HCT116 (cell line): ENCODE results near the gene KCTD18. TPM values are rescaled to one million over a fixed set of nuclear protein-coding genes. Genes with fewer than 3 reads are reported as not detected.

Experiments used
- ATAC-seq: fragments of 200-7000 bp; cut with Tn5 transposase; 2 replicates; pipeline ENCODE4 v1.9.1; 2020; ENCODE audit warnings: mild to moderate bottlenecking, moderate library complexity
- BruUV-seq: library from RNA; stranded (reverse); fragments of 400-500 nt; replicated peaks from 2 replicates; lab custom pipeline; 2021; lab: Mats Ljungman, UMichigan
- CTCF ChIA-PET: fragments of 300-600 bp; sonication (Branson Sonifier 250); formaldehyde crosslinking; loops from one replicate; lab custom pipeline; 2021; ENCODE audit warnings: antibody characterized with exemption; lab: Charles Lee
- POLR2A ChIA-PET: fragments of 300-600, 350-600 bp; sonication (Branson Sonifier 250); formaldehyde crosslinking; loops from one replicate; lab custom pipeline; 2021; ENCODE audit warnings: antibody characterized with exemption; lab: Charles Lee
- RAD21 ChIA-PET, 2 experiments: fragments of 300-600 bp; sonication (Branson Sonifier 250); formaldehyde crosslinking; loops; one replicate each; lab custom pipeline; 2023; ENCODE audit warnings: low total read pairs in 2 of 2; ENCODE audit not compliant: uncharacterized antibody in 2 of 2, unreplicated experiment in 2 of 2, low non-redundant PET in 1 of 2; lab: Charles Lee
- DNase-seq: peaks from one replicate; pipeline ENCODE4 v3.0.0-alpha.2; 2010; ENCODE audit warnings: low read depth, low spot score
- H2AFZ ChIP-seq: fragments of 200-600 bp; shearing (Covaris generic), sonication (generic); 2 replicates; pipeline ENCODE4 v1.6.1; 2017; ENCODE audit warnings: low read depth, mixed run types, mixed read lengths, antibody characterized with exemption, low read length; ENCODE audit not compliant: poor library complexity, severe bottlenecking
- H3K27ac ChIP-seq: 2 replicates; pipeline ENCODE4 v1.5.1; 2012; ENCODE audit warnings: low read depth, low read length
- H3K27me3 ChIP-seq: fragments of 200-600 bp; sonication (generic); 2 replicates; pipeline ENCODE4 v1.6.1; 2016; ENCODE audit warnings: mixed run types, low read length, mixed read lengths; ENCODE audit not compliant: insufficient read depth
- H3K36me3 ChIP-seq, 2 experiments: fragments of 200-500 bp in 1 of 2; fragments of 200-600 bp in 1 of 2; sonication (Bioruptor generic) in 1 of 2; sonication (generic) in 1 of 2; 2 replicates each; pipeline versions ENCODE4 v1.5.1 to v1.6.1; 2014 to 2016; ENCODE audit warnings: low read length in 2 of 2, inconsistent platforms in 1 of 2, mixed read lengths in 1 of 2, mixed run types in 1 of 2; ENCODE audit not compliant: insufficient read depth in 2 of 2, control insufficient read depth in 1 of 2
- H3K4me1 ChIP-seq, 2 experiments: fragments of 200-600 bp in 1 of 2; sonication (generic) in 1 of 2; 2 replicates each; pipeline versions ENCODE4 v1.5.1 to v1.6.1; 2012 to 2017; ENCODE audit warnings: low read length in 2 of 2, inconsistent platforms in 1 of 2, mild to moderate bottlenecking in 1 of 2, mixed read lengths in 1 of 2, mixed run types in 1 of 2, moderate library complexity in 1 of 2; ENCODE audit not compliant: insufficient read depth in 2 of 2, control insufficient read depth in 1 of 2
- H3K4me2 ChIP-seq: fragments of 200-600 bp; sonication (generic); 2 replicates; pipeline ENCODE4 v1.6.1; 2017; ENCODE audit warnings: mixed run types, low read length, mixed read lengths
- H3K4me3 ChIP-seq, 2 experiments: fragments of 200-600 bp in 1 of 2; sonication (generic) in 1 of 2; replicated peaks in 1 of 2; 2 replicates each; pipeline ENCODE4 v1.5.1; 2011 to 2016; ENCODE audit warnings: low read length in 2 of 2, control low read depth in 1 of 2, low read depth in 1 of 2, mild to moderate bottlenecking in 1 of 2, mixed read lengths in 1 of 2, mixed run types in 1 of 2
- H3K79me2 ChIP-seq: fragments of 200-600 bp; sonication (generic); 2 replicates; pipeline ENCODE4 v1.6.1; 2017; ENCODE audit warnings: mild to moderate bottlenecking, mixed run types, low read length, moderate library complexity, mixed read lengths; ENCODE audit not compliant: insufficient read depth
- H3K9ac ChIP-seq: fragments of 200-600 bp; sonication (generic); 2 replicates; pipeline ENCODE4 v1.6.1; 2016; ENCODE audit warnings: low read length, mixed read lengths
- H3K9me2 ChIP-seq: fragments of 200-600 bp; sonication (generic), shearing (Covaris generic); 2 replicates; pipeline ENCODE4 v1.6.1; 2017; ENCODE audit warnings: mixed run types, mild to moderate bottlenecking, moderate library complexity; ENCODE audit not compliant: insufficient read depth
- H3K9me3 ChIP-seq, 2 experiments: fragments of 200-500 bp in 1 of 2; fragments of 200-600 bp in 1 of 2; sonication (Bioruptor generic) in 1 of 2; sonication (generic) in 1 of 2; 2 replicates each; pipeline ENCODE4 v1.6.1; 2014 to 2017; ENCODE audit warnings: low read length in 2 of 2, mixed read lengths in 2 of 2, inconsistent platforms in 1 of 2, low read depth in 1 of 2, mild to moderate bottlenecking in 1 of 2, mixed run types in 1 of 2, moderate library complexity in 1 of 2; ENCODE audit not compliant: control insufficient read depth in 1 of 2, insufficient read depth in 1 of 2
- H4K20me1 ChIP-seq: fragments of 200-600 bp; sonication (generic), shearing (Covaris generic); 2 replicates; pipeline ENCODE4 v1.6.1; 2017; ENCODE audit warnings: mixed run types, mild to moderate bottlenecking, moderate library complexity; ENCODE audit not compliant: insufficient read depth
- CTCF ChIP-seq, 3 experiments: fragments of 200-600 bp in 1 of 3; sonication (generic) in 1 of 3; IDR thresholded peaks in 2 of 3; conservative IDR thresholded peaks in 1 of 3; 2 replicates each; pipeline ENCODE4 v1.5.1; 2012 to 2017; ENCODE audit warnings: low read depth in 2 of 3, low read length in 2 of 3, antibody characterized with exemption in 1 of 3, borderline replicate concordance in 1 of 3, control low read depth in 1 of 3, mild to moderate bottlenecking in 1 of 3, mixed read lengths in 1 of 3, mixed run types in 1 of 3, moderate library complexity in 1 of 3; ENCODE audit not compliant: insufficient read depth in 1 of 3
- EGR1 ChIP-seq: IDR thresholded peaks from 2 replicates; pipeline ENCODE4 v1.6.1; 2012; ENCODE audit warnings: low read depth
- FOSL1 ChIP-seq: IDR thresholded peaks from 2 replicates; pipeline ENCODE4 v1.6.1; 2012; ENCODE audit warnings: low read depth
- POLR2A ChIP-seq: IDR thresholded peaks from 2 replicates; pipeline ENCODE4 v1.7.0; 2011; ENCODE audit warnings: borderline replicate concordance; ENCODE audit not compliant: insufficient read depth, insufficient read length; ENCODE audit errors: extremely low read depth
- POLR2AphosphoS5 ChIP-seq: IDR thresholded peaks from 2 replicates; pipeline ENCODE4 v1.6.1; 2011; ENCODE audit warnings: mild to moderate bottlenecking, low read depth, low read length, moderate library complexity
- RAD21 ChIP-seq: IDR thresholded peaks from 2 replicates; pipeline ENCODE4 v1.6.1; 2012; ENCODE audit warnings: low read depth, mild to moderate bottlenecking
- REST ChIP-seq: IDR thresholded peaks from 2 replicates; pipeline ENCODE4 v1.6.1; 2012; ENCODE audit warnings: low read depth
- SIN3A ChIP-seq: IDR thresholded peaks from 2 replicates; pipeline ENCODE4 v1.6.1; 2012; ENCODE audit warnings: low read depth
- TCF7L2 ChIP-seq: IDR thresholded peaks from 2 replicates; pipeline ENCODE4 v1.7.0; 2011; ENCODE audit warnings: borderline replicate concordance, inconsistent platforms; ENCODE audit not compliant: insufficient read depth, insufficient read length; ENCODE audit errors: extremely low read depth
- ZFX ChIP-seq: fragments of 450-650 bp; IDR thresholded peaks from 2 replicates; pipeline ENCODE4 v1.6.1; 2017
- ZNF274 ChIP-seq: fragments of 200-500 bp; sonication (Bioruptor generic); IDR thresholded peaks from 2 replicates; pipeline ENCODE4 v1.6.1; 2014; ENCODE audit warnings: mild to moderate bottlenecking, low read depth, low read length, inconsistent platforms
- intact Hi-C: fragments of 100-400 bp; cut with micrococcal nuclease; formaldehyde crosslinking; loops from 2 replicates; pipeline ENCODE4 v1.10.0; 2022
- total RNA-seq: library from RNA; stranded (reverse); gene quantifications from one replicate; pipeline ENCODE4 v1.2.1, GENCODE V29; 2021; ENCODE audit not compliant: unreplicated experiment
- TF ChIP-seq, protein P1 (sequence below): IDR thresholded peaks from 2 replicates; pipeline ENCODE4 v1.6.1; 2012

The KCTD18 gene
- total RNA-seq, 1 experiment from 2014 or later, result 12.8 TPM

DNA sequence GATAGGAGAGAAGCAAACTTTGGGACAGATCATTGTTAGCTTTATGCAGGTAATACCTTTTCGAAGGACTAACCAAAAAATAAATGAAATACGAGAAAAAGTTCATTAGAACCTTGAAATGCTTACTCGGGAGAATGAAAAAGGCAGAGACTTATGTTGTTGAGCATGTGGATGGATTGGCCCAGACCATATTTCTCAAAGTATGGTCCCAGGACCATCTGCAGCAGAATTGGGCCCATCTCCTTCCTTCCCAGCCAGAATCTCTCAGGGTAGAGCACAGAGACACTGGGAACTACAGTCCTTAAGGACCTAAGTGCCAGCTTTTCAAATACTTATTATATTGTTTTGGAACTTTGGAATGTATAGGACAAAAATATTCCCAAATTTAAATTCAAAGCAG lies 50.8 kb downstream of the KCTD18 start:
- Histone ChIP-seq H3K4me3 (no peak overlapping the region), H3K9ac (no peak overlapping the region), H3K4me1 (peaks cover 10 to 17% of the 10 kb centered on the region in 2 experiments), H3K9me2 (no peaks in the 10 kb centered on the region), H3K9me3 (no peaks in the 10 kb centered on the region), H2AFZ (no peak overlapping the region), H3K36me3 (peaks cover 2 to 4% of the 10 kb centered on the region in 2 experiments; a peak in 1 of 4 replicates), H3K79me2 (no peaks in the 10 kb centered on the region), H4K20me1 (no peaks in the 10 kb centered on the region), H3K27me3 (no peaks in the 10 kb centered on the region), H3K4me2 (no peak overlapping the region), H3K27ac (no peak overlapping the region)
- ChIA-PET RAD21 (no interaction called here), POLR2A (no interaction called here), CTCF (no interaction called here)
- intact Hi-C loops, result no loop called here
- no peak for DNase-seq
- TF ChIP-seq ZNF274, result no peak
- no peak for TF ChIP-seq SIN3A
- no peak for TF ChIP-seq POLR2A
- no peak for TF ChIP-seq TCF7L2
- no peak for TF ChIP-seq CTCF (IDR thresholded peaks at IDR 0.05 in 2 of 3, conservative IDR thresholded peaks at IDR 0.05 in 1 of 3; ENCODE audit: borderline replicate concordance in 1 of 3, insufficient read depth in 1 of 3, low read depth in 2 of 3, low read length in 2 of 3)
- no TSS peak for BruUV-seq
- no peak for ATAC-seq

- 0 out of 4 replicates have a peak, but pooled peaks cover 0 to 4% of the 10 kb centered on the region in 2 experiments for H3K36me3 ChIP-seq
- TF ChIP-seq POLR2AphosphoS5 (no peak), RAD21 (no peak), ZNF274 (no peak), TCF7L2 (no peak), ZFX (no peak), FOSL1 (no peak), SIN3A (no peak), EGR1 (no peak), REST (no peak)
- TF ChIP-seq, protein P1, sequence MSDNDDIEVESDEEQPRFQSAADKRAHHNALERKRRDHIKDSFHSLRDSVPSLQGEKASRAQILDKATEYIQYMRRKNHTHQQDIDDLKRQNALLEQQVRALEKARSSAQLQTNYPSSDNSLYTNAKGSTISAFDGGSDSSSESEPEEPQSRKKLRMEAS, result no peak
- no peaks in the 10 kb centered on the region for H3K79me2 ChIP-seq
- no peaks in the 10 kb centered on the region for H3K9me3 ChIP-seq
- no peak overlapping the region for H3K4me2 ChIP-seq
- H4K20me1 ChIP-seq, result no peaks in the 10 kb centered on the region
- ATAC-seq (no peak), DNase-seq (no peak)
- BruUV-seq, result no TSS peak
- ChIA-PET CTCF (no interaction called here), RAD21 (no interaction called here), POLR2A (no interaction called here)
- intact Hi-C loops, result no loop called here
- no peaks in the 10 kb centered on the region for H3K27me3 ChIP-seq
- no peaks in the 10 kb centered on the region for H3K9me2 ChIP-seq
- peaks cover 10 to 21% of the 10 kb centered on the region in 2 experiments for H3K4me1 ChIP-seq
- no peak overlapping the region for H3K9ac ChIP-seq
- no peak overlapping the region for H2AFZ ChIP-seq
- no peak overlapping the region for H3K4me3 ChIP-seq
- no peak overlapping the region for H3K27ac ChIP-seq
Measured at GRCh38 chr2:200456567-200456966, 53.3 kb downstream of the KCTD18 start.
